Loucy (cell line): ENCODE results near the gene DRAXIN.

Experiments used
- EZH2phosphoT487 ChIP-seq: fragments of 200-600 bp; IDR thresholded peaks from 2 replicates; pipeline ENCODE4 v1.6.1; 2018; ENCODE audit warnings: antibody characterized with exemption, mild to moderate bottlenecking, moderate library complexity, borderline replicate concordance
- TF ChIP-seq, protein P1 (sequence below): fragments of 200-600 bp; sonication (generic); conservative IDR thresholded peaks from 2 replicates; pipeline ENCODE4 v1.5.1; 2014; ENCODE audit warnings: mild to moderate bottlenecking, antibody characterized with exemption, low read length

DNA sequence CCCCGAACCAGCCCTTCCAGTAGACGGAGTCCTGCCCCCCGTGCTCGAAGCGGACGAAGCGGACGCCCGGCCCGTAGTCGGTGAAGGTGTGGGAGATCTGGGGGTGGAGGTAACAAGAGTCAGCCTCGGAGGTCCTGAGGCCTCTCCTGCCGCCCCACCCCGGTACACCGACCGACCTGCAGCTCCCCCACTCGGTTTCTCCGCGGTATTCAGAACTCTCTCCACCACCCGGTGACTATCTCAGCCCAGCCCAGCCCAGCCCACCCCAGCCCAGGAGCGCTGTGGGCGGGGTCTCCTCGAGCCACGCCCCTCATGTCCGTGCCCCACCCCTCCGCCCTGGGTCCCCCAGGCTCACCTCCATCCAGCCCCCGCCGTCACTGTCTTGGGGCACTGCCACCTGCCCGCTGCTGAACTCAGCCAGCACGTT lies 42.8 kb upstream of the DRAXIN start:
- TF ChIP-seq, protein P1, sequence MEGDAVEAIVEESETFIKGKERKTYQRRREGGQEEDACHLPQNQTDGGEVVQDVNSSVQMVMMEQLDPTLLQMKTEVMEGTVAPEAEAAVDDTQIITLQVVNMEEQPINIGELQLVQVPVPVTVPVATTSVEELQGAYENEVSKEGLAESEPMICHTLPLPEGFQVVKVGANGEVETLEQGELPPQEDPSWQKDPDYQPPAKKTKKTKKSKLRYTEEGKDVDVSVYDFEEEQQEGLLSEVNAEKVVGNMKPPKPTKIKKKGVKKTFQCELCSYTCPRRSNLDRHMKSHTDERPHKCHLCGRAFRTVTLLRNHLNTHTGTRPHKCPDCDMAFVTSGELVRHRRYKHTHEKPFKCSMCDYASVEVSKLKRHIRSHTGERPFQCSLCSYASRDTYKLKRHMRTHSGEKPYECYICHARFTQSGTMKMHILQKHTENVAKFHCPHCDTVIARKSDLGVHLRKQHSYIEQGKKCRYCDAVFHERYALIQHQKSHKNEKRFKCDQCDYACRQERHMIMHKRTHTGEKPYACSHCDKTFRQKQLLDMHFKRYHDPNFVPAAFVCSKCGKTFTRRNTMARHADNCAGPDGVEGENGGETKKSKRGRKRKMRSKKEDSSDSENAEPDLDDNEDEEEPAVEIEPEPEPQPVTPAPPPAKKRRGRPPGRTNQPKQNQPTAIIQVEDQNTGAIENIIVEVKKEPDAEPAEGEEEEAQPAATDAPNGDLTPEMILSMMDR = no peak
- TF ChIP-seq EZH2phosphoT487 = no peak
